GM18517 (cell line): Measurements from ENCODE around the gene NEBL.

Source experiments
- ATAC-seq: cut with Tn5 transposase; IDR thresholded peaks from one replicate; pipeline ENCODE4 v1.9.1; 2021; ENCODE audit warnings: mild to moderate bottlenecking, moderate library complexity; ENCODE audit not compliant: unreplicated experiment

The NEBL gene

GRCh38 chr10:20908391-20908790 lies 11.3 kb upstream of the NEBL start:
- ATAC-seq = no peak

GRCh38 chr10:20903635-20904390 lies 6.7 kb upstream of the NEBL start:
- ATAC-seq = no peak

- ATAC-seq = no peak
These were observed 4.0 kb upstream of the NEBL start for GRCh38 chr10:20901110-20901509.

GRCh38 chr10:20898866-20899535 lies 1.9 kb upstream of the NEBL start:
- ATAC-seq = no peak

- no peak for ATAC-seq
These were observed 3.8 kb downstream of the NEBL start for GRCh38 chr10:20893297-20893696.

- no peak for ATAC-seq
These were observed 4.3 kb downstream of the NEBL start for GRCh38 chr10:20892796-20893195.

GRCh38 chr10:20892011-20892585 lies 5.0 kb downstream of the NEBL start:
- no peak for ATAC-seq

- no peak for ATAC-seq
These were observed 5.8 kb downstream of the NEBL start for GRCh38 chr10:20891338-20891714.

GRCh38 chr10:20890491-20891337 lies 6.4 kb downstream of the NEBL start:
- ATAC-seq = no peak

- ATAC-seq = no peak
These were observed 7.1 kb downstream of the NEBL start for GRCh38 chr10:20890009-20890408.

GRCh38 chr10:20888620-20889330 lies 8.3 kb downstream of the NEBL start:
- ATAC-seq = no peak

- no peak for ATAC-seq
These were observed 9.2 kb downstream of the NEBL start for GRCh38 chr10:20887706-20888555.

GRCh38 chr10:20885678-20886077 lies 11.4 kb downstream of the NEBL start:
- no peak for ATAC-seq

GRCh38 chr10:20883552-20883951 lies 13.6 kb downstream of the NEBL start:
- ATAC-seq = no peak

GRCh38 chr10:20882091-20882490 lies 15.0 kb downstream of the NEBL start:
- ATAC-seq = no peak

- no peak for ATAC-seq
These were observed 18.0 kb downstream of the NEBL start for GRCh38 chr10:20879136-20879535.

GRCh38 chr10:20877986-20878983 lies 18.8 kb downstream of the NEBL start:
- no peak for ATAC-seq

GRCh38 chr10:20877554-20877953 lies 19.6 kb downstream of the NEBL start:
- no peak for ATAC-seq

- ATAC-seq = no peak
These were observed 22.9 kb downstream of the NEBL start for GRCh38 chr10:20874261-20874660.
